ENCODE data around the gene LRRC8D.

Gene LRRC8D

GRCh38 chr1:89894210-89895201 lies 73.7 kb downstream of the LRRC8D start:
- DNase-seq (ENCODE audit: low read depth in 2 of 2): no peak

GRCh38 chr1:89896105-89896942 lies 75.5 kb downstream of the LRRC8D start:
- DNase-seq (ENCODE audit: low read depth in 2 of 2): no peak

DNA sequence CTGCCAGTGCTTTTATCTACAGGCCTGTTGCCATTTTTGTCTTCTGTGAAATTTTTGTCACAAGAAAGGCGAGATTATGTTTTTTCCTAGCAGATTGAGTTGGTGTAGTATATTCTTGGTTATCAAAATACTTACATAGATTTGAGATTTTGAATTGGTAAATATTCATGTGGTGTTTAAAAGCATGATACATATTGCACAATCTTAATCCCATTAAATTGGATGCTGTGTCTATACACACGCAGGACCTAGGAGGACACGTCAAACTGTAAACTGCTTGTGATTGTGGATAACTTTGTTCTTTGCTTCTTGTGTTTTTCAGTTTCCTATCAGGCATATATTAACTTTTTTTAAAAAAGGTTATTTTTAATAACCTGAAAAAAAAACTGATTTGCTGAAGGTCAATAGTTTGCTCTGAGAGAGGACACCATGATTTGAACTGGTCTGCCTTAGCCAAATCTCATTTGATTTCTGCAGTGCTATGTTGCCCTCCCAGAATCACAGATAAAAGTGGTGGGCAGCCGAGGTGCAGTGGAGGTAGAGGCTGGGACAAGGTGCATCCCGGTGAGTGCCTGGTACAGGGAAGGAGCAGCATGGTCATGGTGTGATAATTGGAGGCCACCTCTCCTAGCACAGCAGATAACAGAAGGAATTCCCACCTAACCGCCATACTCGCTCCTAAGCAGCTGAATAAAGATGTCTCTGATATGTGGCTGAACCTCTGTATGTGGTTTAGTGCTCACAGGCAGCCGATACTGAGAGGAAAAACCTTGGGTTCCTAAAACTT lies 76.7 kb downstream of the LRRC8D start:
- DNase-seq (ENCODE audit: low read depth in 2 of 2): no peak

- no peak for DNase-seq (ENCODE audit: low read depth in 2 of 2)
Measured at GRCh38 chr1:89898150-89898549, 77.3 kb downstream of the LRRC8D start.

GRCh38 chr1:89898695-89899470 lies 78.1 kb downstream of the LRRC8D start:
- DNase-seq (ENCODE audit: low read depth in 2 of 2): no peak

DNA sequence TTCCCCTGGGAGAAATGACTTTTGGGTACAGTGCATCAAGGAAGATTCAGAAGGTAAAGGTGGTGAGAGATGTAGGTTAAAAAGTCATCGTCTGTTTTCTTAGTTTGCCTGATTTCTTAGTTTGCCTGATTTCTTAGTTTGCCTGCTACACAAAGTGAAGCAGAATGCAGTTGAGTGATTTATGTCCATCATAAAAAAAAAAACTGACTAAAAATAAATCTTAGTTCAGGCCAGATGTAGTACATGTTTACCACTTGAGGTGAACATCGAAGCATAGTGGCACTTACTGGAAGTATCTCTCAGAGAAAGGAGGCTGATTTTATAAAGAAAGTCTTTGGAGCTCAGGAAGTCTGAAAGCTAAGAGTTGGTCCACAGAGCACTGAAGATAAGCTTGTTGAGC lies 79.5 kb downstream of the LRRC8D start:
- DNase-seq (ENCODE audit: low read depth in 2 of 2): no peak

GRCh38 chr1:89900791-89901708 lies 80.2 kb downstream of the LRRC8D start:
- DNase-seq (ENCODE audit: low read depth in 2 of 2): no peak

DNA sequence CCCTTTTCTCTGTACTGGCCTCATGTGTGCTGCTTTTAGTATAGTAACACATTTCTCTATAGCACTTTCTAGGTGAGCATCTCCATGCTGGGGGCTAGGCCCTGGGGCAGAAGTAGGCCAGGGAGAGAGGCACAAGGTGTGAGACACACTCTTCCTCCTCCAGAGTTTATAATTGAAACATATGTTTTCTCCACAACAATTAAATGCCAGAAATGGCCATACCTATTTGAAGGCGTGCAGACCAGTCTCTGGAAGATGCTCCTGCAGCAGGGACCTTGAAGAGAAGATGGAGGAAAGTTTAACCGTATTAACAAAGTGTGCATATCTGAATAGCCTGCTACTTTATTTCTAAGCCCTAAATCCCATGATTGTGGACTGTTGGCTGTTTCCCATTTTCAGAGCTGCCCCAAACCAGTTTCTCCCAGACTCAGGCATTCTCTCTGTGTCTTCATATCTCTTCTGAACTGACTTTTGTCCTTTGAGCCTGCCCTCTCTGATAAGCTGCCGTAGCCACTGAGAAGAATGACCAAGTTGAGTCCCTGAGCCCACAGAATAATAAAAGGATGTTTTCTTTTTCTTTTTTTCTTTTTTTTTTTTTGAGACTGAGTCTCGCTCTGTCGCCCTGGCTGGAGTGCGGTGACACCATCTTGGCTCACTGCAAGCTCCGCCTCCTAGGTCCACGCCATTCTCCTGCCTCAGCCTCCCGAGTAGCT lies 81.3 kb downstream of the LRRC8D start:
- DNase-seq (ENCODE audit: low read depth in 2 of 2): no peak

GRCh38 chr1:89903550-89903949 lies 82.7 kb downstream of the LRRC8D start:
- no peak for DNase-seq (ENCODE audit: low read depth in 2 of 2)

- no peak for DNase-seq (ENCODE audit: low read depth in 2 of 2)
Measured at GRCh38 chr1:89904219-89904980, 83.6 kb downstream of the LRRC8D start.

GRCh38 chr1:89905395-89906058 lies 84.7 kb downstream of the LRRC8D start:
- DNase-seq (ENCODE audit: low read depth in 2 of 2): no peak

DNA sequence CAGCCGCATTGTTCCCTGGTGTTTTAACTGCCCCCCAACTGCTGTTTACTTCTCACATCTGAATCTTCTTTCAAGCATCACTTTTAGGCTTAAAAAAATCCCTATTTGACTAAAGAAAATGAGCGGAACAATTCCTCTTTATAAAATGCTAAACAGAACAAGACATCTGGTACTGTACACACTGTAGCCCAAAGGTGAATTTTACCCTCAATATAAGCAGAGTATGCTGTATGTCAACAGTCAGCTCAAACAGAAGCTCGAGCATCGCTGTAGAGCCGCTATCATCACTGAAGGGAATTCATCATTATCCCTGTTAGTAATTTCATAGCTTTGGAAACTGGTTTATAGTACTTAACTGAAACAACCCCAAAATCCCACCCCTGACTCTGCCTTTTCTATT lies 85.3 kb downstream of the LRRC8D start:
- no peak for DNase-seq (ENCODE audit: low read depth in 2 of 2)

DNA sequence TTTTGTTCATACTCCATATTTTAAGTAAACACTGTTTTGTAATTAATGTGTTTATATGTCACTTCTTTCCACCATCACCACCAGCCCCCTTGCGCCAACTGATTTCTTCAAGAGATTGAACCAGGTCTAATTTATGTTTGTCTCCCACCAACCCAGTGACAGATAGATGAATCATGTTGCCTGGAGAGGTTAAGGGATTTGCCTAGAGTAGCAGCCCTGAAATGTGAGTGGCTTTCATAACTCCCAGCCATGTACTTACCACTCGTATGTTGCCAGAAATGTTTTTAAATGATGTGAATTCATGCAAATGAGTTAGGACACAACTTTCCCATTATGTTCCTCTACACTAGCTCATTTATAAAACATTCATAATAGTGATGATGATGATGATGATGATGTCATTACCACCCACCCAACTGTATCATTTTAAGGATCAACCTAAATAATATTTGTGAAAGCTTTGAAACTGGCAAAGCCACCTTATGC lies 86.9 kb downstream of the LRRC8D start:
- DNase-seq (ENCODE audit: low read depth in 2 of 2): no peak

DNA sequence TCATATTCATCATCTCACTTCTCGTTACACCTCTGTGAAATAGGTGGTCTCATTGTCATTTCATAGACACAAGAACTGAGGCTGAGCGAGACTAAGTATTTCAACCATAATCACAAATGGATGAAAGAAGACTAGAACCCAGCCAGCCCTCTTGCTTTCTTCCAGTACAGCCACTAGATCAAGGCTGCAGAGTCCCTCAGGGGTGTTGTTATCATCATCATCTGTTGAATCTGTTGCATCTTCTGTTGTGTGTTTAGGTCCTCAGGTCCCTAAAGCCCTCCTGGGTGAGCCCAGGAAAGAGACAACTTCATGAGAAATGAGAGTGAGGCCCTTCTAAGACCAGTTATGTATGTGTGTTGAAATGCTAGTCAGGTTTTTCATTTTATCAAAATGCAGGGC lies 87.4 kb downstream of the LRRC8D start:
- no peak for DNase-seq (ENCODE audit: low read depth in 2 of 2)

GRCh38 chr1:89908672-89909436 lies 88.0 kb downstream of the LRRC8D start:
- DNase-seq (ENCODE audit: low read depth in 2 of 2): no peak

DNA sequence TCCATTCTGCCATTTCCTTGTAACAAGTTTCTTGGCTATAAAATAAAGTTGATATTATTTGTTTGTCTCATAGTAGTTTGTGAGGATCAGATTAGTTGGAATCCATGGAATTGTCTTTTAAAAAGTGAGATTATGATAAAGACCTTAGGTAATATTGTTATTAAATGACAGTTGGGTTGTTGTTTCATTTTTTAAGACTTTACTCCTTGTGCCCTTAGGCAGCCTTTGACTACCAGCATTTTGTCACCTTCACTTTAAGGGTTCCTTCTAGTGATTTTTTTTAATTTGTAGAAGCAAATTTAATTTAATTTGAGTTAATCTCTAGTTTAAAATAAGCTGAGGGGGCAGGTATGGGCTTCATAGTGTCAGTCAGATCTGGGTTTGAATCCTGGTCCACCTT lies 89.4 kb downstream of the LRRC8D start:
- no peak for DNase-seq (ENCODE audit: low read depth in 2 of 2)

GRCh38 chr1:89910780-89911179 lies 89.9 kb downstream of the LRRC8D start:
- DNase-seq (ENCODE audit: low read depth in 2 of 2): no peak
